HG03039 (cell line): ENCODE data around the gene WDR38.

ENCODE experiments used
- ATAC-seq: cut with Tn5 transposase; IDR thresholded peaks from one replicate; pipeline ENCODE4 v1.9.1; 2021; ENCODE audit warnings: mild to moderate bottlenecking, moderate library complexity; ENCODE audit not compliant: unreplicated experiment

The WDR38 gene

DNA sequence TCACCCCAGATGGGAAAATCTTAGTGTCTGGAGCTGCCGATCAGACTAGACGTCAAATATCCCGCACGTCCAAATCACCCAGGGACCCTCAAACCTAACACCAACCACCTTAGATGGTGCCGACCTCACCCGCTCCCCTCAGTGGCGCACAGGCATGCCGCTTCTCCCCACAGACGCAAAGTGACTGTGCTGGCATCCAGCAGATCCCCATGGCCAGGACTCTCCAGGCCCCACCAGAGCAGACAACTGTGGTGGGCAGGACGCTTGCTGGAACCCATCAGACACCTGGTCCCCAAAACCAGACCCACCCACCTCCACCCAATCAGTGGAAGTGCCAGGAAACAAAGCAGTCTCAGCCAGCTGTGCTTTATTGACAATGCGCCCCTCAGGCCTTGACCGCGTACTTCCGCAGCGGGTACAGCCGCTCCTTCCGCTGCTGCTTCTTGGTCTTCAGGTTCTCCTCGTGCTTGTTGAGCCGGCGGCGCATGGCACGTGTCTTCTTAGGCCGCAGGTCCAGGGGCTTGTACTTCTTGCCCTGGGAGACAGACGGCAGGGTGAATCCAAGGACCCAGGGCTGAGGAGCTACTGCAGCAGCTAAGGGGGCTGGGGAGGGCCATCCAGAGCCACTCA lies 4.4 kb downstream of the WDR38 start:
- ATAC-seq: no peak

DNA sequence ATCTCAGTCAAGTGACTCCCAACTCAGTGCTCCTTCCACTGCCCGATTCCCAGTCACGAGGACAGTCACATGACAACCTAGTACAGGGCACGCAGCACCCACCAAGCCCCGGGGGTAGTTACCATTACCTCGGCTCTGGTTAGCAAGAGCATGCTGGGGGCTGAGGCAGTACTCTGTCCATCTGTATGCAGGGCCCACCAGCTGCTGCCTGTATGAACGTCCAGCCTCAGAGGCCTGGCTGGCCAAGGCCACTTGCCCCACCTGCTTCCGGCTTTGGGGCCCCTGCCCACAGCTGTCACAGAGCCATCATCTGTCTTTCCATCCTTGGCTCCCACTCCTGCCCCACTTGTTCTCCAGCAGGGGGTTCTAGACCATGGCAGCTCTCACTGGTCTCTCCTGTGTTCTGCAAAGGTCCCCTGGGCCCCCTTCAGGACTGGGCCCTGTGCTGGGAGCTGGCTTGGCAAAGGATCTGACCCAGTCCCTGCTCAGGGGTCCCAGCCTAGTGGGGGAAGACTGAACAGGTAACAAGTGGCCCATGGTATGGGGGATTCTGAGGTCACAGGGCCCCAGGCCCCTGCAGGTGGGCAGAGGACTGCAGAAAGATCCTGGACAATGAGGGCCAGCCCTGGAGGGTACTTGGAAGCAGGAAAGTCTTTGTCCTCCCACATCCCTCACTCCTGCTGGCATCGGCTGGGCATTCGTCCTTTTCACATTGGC lies 5.2 kb downstream of the WDR38 start:
- no peak for ATAC-seq

DNA sequence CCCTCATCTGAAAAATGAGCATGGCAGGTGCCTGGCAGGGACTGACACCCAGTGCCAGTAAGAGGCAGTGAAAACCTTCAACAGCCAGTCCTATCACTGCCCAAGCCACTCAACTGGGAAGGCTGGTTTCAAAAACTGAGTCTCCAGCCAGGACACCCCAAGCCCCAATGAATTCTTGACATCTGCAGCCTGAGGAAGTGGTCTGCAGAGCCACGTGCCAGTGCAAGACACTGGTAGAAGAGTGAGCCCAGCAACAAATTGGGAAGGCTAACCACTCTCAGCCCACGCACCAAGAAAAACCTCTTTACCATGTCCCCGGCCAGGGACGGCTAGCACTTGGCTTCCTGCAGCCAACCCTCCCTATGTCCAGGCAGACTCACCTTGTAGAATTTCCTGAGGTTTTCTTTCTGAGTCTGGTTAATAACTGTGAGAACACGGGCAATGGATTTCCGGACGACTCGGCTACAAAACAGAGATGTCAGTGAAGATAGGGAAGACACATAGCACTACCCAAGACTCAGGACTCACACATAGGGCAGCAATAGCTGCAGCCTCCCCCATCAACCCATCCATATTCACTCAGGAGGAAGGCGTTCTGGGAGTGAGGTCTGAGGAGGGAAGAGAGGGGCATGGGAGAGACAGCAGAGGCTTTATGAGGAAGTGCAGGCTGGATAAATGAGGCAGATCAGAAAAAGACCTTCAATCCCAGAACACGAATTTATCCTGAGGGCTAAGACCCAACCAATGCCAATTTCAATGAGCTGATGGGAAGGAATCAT lies 6.7 kb downstream of the WDR38 start:
- ATAC-seq: no peak

DNA sequence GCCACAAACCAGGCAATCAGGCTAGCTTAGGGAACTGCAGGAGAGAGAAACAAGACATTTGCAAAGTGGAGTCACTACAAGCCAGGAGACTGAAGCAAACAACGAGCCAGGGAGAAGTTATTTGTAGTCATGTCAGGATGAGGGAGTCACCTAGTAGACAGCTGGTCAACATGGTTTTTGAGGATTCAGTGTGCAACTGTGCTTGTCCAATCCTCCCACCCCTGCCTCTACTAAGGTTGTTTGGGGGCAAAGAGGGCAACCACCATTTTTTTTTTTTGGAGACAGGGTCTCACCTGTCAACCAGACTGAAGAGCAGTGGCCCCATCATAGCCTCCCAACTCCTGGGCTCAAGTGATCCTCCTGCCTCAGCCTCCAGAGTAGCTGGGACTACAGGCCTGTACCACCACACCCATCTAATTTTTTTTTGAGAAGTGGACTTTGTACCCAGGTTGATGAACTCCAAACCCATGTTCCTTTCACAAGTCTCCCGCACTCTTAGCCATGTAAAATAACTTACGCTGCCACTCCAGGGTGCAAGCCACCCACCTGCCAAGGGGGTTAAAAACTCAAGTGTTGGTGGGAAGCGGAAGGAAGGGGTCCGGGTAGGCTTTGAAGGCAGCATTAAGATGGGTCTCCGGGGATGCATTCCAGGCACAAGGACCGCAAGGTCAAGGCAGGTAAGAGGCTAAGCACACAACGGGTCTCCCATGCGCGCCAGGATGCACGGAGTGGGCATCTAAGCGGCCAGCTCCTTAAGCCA lies 7.5 kb downstream of the WDR38 start:
- ATAC-seq: no peak

DNA sequence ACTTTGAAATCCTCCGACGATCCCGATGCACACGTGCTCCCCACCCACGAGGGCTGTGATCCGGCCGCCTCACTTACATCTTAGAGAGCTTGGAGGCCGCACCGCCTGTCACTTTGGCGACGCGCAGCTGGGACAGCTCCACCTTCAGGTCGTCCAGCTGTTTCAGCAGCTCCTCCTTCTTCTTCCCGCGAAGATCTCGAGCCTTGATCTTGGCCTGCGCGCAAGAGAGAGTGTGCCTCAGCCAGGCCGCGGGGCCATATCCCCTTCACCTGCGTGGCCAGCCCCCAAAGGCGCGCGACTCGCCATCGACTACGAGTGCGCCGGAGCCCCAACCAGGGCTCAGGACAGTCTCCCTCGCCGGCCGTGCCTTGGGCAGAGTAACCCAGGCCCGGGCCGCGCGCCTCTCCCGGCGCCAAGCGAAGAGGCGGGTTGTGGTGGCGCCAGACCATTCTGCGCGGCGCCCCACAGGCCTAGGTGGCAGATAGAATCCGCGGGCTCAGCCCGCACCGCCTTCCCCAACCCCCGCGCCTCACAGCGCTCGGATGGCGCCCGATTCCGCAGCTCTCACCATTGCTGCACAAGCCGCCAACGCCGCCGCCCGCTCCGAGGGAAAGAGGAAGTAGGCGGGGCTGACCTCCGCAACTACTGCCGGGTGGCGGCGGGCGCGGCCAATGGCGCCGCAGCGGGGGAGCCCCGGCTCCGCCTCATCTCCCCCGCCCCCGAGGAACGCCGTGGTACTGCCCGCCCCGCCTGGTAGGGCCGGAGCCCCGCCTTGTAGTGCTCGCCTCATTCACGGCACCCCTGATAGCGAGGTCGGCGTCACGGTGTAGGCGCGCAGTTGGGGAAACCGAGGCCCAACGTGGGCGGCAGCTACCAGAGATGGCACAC lies 8.3 kb downstream of the WDR38 start, which contains the start of the genes ARPC5L and RPL35:
Gene ARPC5L, plus strand, starts transcription at position 789 of the 888 bp plus-strand sequence. CDS start 7,161 bp downstream, outside the sequence.
Gene RPL35, minus strand, starts transcription at position 616 of the 888 bp plus-strand sequence. Its CDS starts 45 bp downstream, at position 571.
- ATAC-seq: peak; percentile 89

DNA sequence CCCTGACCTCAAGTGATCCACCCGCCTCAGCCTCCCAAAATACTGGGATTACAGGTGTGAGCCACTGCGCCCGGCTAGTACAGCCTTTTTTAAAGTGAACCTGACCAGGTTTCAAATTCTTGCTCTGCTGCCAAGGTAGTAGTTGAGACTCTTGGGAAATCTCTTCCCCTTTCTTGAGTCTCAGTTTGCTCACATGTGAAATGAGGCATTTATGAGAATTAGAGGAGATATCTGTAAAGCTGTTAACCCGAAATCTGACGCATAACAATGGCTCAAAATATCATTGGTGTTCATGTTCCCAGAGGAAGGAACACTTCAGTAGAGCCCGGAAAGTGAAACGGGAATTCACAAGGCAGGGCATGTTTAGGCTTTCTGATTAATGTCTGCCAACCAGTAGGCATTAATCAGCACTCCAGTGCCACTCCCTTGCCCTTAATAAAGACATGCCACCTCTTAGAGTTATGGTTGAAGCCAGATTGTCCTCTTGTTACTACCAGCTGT lies 10.2 kb downstream of the WDR38 start:
- ATAC-seq: no peak

DNA sequence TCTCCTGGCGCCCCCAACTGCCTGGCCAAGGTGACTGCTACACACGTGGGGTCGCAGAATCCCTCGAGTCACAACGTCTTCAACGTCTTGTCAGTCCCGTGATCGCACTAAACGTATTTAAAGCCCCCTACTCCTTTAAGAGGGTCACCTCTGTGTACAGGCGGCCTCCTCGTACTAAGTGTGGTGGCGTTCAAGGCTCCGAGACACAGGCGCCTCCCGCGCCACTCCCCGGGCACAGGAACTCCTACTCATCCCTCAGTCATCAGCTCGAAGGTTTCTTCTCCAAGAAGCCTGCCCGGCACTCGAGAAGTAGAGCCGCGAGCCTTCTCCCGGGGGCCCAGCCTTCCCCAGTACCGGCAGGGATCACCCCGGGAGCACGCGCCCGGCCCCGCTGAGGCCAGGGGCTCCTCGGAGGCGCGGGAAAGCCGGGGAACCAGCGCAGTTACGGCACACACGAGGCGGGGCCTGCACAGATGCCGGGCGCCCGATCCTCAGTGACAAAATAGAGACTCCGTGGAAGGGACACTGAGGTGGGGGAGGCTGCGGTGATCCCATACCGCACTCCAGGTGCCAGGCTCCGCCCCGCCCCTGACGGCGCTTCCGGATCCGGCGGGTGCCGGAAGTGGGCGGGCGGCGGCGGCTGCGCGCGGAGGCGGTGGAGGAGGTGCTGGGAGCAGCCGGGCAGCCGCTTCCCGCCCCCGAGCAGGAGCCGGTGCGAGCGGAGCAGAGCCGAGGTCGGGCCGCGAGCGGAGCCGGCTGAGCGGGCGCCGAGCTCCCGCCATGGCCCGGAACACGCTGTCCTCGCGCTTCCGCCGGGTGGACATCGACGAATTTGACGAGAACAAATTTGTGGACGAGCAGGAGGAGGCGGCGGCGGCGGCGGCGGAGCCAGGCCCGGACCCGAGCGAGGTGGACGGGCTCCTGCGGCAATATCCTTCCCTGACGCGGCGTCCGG lies 15.5 kb downstream of the WDR38 start:
- ATAC-seq: peak; percentile 44

DNA sequence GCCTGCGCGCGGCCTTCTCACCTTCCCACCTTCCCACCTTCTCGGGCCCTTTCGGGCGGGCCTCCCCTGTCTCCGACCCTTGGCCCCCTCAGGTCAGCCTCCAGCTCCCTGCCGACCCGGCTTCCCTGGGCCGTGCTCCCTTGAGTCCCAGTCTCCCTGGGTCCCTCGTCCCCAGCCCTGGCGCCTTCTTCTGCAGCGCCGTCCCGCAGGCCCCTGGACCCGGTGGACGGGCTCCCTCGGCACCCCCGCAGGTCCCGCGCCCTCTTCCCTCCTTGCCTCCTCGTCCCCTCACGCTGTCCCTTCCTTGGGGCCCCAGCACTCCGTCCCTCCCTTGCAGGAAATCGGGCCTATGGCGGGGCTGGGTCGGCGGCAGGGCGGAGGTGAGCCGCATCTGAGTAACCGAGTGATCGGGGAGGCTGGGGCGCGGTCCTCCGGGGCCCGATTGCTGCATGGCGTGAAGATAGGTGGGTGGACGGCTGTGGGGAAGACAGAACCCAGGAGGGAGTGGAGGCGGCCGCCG lies 16.3 kb downstream of the WDR38 start:
- peak; percentile 11 for ATAC-seq

DNA sequence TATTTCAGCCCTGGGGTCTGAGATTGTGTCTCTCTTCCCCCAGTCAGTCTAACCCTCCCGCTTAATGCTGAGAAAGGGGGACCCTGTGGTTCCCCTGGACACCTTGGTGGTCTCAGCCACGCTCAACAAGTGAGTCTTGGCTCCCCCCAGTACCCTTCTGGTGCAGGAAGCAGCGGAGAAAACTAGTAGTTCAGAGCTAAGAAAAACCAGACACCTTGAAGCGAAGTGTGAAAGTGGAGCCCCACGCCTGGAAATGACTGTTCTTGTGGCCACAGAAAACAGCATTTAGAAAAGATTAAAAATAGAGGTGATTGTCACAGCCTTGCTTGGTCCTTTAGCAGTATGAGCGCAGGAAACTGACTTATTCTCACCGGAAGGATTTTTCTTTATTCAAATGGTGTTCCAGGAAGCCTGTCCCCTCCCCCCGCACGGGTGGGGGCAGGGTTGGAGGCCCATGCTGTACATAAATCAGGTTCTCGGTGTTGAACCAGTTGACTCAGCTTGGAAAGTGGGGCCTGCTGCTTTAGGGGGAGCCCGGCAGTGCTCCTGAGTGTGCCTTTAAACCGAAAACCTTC lies 16.8 kb downstream of the WDR38 start:
- ATAC-seq: peak; percentile 31

DNA sequence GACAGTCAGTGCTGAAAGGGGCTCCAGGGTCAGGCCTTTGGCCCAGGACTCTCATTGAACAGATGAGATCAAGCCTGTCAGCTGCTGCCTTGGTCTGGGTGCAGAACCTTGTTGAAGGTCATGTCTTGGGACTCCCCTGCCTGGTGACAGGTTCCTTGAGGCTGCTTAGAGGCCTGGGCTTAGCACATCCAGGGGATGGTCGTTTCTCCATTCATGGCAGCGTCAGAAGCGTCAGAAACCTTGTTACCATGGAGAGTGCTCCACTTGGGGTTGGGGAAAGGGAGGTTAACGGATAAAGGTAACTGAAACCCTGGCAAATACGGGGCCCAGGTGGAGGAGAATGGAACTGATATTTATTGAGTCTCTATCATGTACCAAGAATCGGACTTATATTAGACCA lies 17.5 kb downstream of the WDR38 start:
- no peak for ATAC-seq

DNA sequence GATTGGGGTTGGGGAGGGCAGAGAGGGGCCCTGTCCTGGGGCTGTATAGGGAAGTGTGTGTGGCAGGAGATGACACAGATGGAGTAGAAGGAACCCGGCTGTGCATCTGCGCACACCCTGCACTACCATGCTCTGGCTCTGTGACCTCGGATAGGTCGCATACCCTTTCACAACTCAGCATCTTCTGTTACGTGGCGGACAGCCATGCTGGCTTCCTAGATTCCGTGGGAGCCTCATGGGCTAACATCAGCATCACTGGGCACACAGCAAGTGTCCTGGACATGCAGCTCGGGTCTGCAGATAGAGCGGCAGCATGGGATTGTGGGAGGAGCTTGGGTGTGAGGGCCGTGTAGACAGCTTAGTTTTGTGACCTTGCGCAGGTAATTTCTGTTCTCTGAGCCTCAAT lies 17.9 kb downstream of the WDR38 start:
- no peak for ATAC-seq

DNA sequence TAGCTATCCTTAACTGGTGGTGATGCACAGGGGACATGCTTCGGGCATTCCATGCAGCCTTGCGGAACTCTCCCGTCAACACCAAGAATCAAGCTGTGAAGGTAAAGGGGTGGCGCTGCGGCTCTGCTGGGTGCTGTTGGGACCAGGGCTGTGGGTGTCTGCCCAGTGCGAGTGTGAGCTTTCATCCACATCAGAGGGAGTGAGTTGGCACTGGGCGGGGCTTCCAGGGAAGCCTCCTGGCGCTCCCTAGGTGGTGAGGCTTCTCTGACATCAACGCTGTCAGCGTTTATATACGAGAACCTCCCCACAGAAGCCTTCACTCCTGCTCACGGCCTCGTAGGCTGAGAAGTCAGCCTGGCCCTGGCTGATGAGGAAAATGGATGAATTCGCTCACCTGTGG lies 20.4 kb downstream of the WDR38 start:
- ATAC-seq: no peak

DNA sequence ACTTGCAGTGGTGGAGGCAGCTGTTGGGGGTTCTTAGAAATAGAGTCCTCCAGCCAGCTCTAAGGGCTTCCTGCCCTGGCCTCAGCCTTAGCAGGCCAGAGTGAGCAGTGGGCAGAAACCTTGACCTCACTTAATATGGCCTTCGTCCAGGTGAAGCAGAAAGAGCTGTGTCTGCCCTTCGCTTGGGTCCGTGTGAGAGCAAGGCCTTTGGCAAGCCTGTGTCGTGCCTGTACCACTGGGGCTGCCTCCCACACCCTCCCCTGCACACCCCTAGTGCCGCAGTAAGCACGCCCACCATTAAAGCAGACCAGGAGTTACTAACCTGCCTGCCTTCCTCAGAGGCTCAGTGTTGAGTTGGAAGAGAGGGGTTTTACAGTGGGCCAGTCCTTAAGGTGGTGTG lies 22.2 kb downstream of the WDR38 start:
- no peak for ATAC-seq

DNA sequence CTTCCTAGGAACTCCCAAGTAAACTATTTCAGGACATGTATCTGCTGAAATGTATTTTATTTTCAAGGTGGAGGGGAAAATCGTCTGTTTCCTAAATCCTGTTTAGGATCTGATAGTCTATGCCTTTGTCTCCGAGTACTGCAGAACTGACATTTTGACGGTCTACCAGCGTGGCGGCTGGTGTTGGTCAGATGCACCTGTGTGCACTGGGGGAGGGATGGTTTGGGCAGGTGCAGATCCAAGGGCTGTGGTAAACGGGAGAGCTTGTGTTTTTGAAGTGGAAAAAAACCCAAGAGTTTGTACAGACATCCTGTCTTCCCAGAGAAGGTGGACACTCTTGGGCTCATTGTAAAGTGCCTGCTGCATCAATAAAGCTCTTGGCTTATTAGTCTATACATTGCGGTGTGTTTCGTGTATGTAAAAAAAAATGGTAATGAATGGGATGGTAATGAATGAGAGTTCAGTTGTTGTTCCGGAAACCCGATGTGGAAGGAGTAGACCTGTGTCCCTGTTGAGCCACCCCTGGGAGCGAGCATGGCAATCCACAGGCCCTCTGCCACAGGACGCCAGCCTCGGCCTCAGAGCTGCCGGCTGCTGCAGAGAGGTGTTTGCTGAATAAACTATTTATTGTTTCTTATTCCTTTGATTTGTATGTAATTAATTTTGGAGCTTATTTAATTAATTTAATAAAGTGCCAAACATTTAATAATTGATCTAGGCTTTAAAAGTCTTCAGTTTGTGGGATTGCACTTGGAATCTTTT lies 23.9 kb downstream of the WDR38 start:
- ATAC-seq: no peak

DNA sequence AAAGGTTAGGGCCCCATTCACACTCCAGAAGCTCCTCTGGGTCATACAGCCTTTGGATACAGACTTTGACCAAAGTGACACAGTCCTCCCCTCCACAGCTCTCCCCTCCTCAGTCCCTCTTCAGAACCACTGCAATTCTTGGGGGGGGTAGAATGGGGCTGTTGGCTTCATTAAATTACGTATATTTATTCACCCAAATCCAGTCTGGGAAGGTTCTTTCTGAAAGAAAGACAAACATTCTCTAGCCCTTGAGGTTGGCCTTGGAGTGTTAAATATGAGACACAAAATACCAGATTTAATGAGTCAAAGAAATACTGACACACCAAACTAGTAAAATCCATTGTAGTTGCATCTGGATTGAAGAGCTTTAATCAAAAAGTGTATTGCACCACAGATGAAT lies 24.8 kb downstream of the WDR38 start:
- no peak for ATAC-seq

DNA sequence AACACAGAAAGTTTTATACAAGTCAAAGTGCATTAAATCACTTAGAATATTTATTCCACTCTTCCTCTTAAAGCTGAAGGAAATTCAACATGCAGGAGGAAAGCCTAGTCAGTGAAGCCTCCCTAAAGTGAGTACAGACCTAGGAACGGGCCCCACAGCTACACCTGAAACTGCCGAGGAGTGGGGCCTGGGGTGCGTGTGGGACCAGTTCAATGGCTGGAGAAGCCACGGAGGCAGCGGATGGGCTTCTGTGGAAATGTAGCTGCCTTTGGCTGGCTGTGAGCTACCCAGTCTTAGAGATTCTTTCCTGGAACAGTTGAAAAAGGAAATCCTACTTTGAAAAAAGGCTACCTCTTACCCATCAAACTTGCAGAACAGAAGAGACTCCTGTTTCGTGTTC lies 25.3 kb downstream of the WDR38 start:
- ATAC-seq: no peak

DNA sequence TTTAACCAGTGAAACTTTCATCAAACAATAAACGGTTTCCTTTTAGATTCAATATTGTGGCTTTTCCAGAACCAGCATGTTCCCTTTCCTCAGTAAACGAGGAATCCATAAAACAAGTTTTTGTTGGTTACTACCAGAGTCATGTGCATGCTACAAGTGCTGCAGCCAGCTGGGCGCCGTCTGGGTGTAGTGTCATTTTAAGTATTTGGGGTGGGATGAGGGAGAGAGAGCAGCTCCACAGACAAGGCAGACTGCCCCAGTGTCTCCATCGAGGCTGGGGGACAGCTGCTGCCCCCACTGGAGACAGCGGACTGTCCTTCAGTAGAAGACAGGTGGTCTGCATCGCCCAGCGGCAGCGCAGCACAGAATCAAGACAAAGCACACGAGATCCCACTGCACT lies 26.0 kb downstream of the WDR38 start:
- no peak for ATAC-seq
